GM12875 (cell line): ENCODE measurements around the gene ZNF19.

Experiments used
- H3K4me3 ChIP-seq: one replicate; pipeline ENCODE4 v1.5.1; 2011; ENCODE audit warnings: low read depth, low read length, control low read depth
- TF ChIP-seq, protein P1 (sequence below): IDR thresholded peaks from 2 replicates; pipeline ENCODE4 v1.5.1; 2011; ENCODE audit warnings: low read depth, mild to moderate bottlenecking, control low read depth, inconsistent platforms, low read length, moderate library complexity, borderline replicate concordance; ENCODE audit not compliant: insufficient read depth

The ZNF19 gene

GRCh38 chr16:71490361-71490760, 1.2 kb upstream of the ZNF19 start:
- H3K4me3 ChIP-seq = no peak overlapping the region
- TF ChIP-seq, protein P1, sequence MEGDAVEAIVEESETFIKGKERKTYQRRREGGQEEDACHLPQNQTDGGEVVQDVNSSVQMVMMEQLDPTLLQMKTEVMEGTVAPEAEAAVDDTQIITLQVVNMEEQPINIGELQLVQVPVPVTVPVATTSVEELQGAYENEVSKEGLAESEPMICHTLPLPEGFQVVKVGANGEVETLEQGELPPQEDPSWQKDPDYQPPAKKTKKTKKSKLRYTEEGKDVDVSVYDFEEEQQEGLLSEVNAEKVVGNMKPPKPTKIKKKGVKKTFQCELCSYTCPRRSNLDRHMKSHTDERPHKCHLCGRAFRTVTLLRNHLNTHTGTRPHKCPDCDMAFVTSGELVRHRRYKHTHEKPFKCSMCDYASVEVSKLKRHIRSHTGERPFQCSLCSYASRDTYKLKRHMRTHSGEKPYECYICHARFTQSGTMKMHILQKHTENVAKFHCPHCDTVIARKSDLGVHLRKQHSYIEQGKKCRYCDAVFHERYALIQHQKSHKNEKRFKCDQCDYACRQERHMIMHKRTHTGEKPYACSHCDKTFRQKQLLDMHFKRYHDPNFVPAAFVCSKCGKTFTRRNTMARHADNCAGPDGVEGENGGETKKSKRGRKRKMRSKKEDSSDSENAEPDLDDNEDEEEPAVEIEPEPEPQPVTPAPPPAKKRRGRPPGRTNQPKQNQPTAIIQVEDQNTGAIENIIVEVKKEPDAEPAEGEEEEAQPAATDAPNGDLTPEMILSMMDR = no peak

- peak overlapping the region; percentile 67 for H3K4me3 ChIP-seq
- TF ChIP-seq, protein P1 = no peak
Observed at GRCh38 chr16:71484006-71484893, 4.9 kb downstream of the ZNF19 start.

DNA sequence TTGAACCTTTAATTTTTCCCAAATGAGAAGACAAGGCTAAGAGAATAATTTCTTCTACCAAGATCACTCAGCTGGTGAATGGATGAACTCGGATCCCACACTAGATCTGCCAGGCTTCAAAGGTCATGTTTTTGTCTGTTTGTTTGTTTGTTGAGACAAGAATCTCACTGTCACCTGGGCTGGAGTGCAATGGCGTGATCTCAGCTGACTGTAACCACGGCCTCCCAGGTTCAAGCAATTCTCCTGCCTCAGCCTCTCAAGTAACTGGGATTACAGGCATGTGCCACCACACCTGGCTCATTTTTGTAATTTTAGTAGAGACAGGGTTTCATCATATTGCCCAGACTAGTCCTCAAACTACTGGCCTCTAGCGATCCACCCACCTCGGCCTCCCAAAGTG, 6.6 kb downstream of the ZNF19 start:
- TF ChIP-seq, protein P1 = no peak

DNA sequence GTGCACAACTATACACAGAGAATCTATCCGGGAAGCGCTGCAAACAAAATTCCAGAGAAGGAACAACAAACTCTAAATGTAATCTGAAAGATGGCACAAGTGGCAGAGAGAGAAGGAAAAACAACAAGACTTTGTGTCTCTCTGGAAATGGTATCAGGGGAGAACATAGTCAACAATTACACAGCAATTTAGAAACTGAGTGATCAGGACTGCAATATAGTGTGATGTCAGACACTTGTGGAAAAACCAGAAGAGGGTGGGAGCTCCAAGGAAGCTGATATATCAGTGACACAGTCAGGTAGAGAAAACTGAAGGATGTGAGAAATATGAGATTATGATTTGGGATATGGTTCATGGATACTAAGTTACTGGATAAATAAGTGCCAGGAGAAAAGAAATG, 8.2 kb downstream of the ZNF19 start:
- no peak overlapping the region for H3K4me3 ChIP-seq
- TF ChIP-seq, protein P1 = no peak

More for the DNA sequence above, 6.6 kb downstream of the ZNF19 start:
- H3K4me3 ChIP-seq = no peak overlapping the region

DNA sequence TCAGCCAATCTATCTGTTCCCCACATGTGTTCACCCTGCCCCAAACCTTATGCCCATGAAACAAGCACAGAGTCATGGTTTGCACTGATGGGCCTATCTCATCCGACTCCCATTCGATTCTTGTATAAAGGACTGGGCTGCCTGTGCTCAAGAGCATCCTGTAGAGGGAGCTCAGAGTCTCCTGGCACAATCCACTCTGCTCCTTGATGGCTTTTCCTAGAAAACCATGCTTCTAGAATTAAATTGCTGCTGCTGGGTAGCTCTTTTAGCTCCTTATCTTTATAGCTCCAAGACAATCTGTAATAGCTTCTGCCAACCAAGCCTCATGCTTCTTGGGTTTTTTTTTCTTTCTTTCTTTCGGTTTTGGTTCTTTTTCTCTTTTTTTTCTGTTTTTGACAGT, 9.7 kb downstream of the ZNF19 start:
- H3K4me3 ChIP-seq = no peak overlapping the region
- TF ChIP-seq, protein P1 = peak; percentile 49; the same call in 1 of the 2 replicates

GRCh38 chr16:71476457-71477124, 12.5 kb downstream of the ZNF19 start:
- no peak overlapping the region for H3K4me3 ChIP-seq
- TF ChIP-seq, protein P1 = no peak
